HG03039 (cell line): ENCODE results near the gene B4GALNT4.
"Not testable (repeated sequence)": the region's sequence is repeated elsewhere in the genome, so short reads cannot be mapped to it uniquely, and the experiment has no call there.

Experiments used
- ATAC-seq: cut with Tn5 transposase; IDR thresholded peaks from one replicate; pipeline ENCODE4 v1.9.1; 2021; ENCODE audit warnings: mild to moderate bottlenecking, moderate library complexity; ENCODE audit not compliant: unreplicated experiment

The B4GALNT4 gene

GRCh38 chr11:391117-392017 is 22.1 kb downstream of the B4GALNT4 start:
- ATAC-seq = no peak

- ATAC-seq = no peak
These were observed 22.9 kb downstream of the B4GALNT4 start for GRCh38 chr11:392102-392777.

- no peak for ATAC-seq
These were observed 24.1 kb downstream of the B4GALNT4 start for GRCh38 chr11:393219-394033.

- no peak for ATAC-seq
These were observed 24.9 kb downstream of the B4GALNT4 start, which contains the start of gene PKP3 for GRCh38 chr11:394034-394857. TSS of gene PKP3 (plus strand) at chr11:394209. CDS start at chr11:394293, 84 bp downstream.

- ATAC-seq = no peak
These were observed 25.8 kb downstream of the B4GALNT4 start for GRCh38 chr11:394858-395655.

GRCh38 chr11:395866-396265 is 26.6 kb downstream of the B4GALNT4 start:
- ATAC-seq = no peak

GRCh38 chr11:396511-396947 is 27.2 kb downstream of the B4GALNT4 start:
- ATAC-seq = no peak

- ATAC-seq = no peak
These were observed 27.7 kb downstream of the B4GALNT4 start for GRCh38 chr11:396948-397548.

GRCh38 chr11:398826-399225 is 29.5 kb downstream of the B4GALNT4 start:
- no peak for ATAC-seq

- no peak for ATAC-seq
These were observed 30.5 kb downstream of the B4GALNT4 start for GRCh38 chr11:399731-400211.

GRCh38 chr11:400241-400689 is 31.0 kb downstream of the B4GALNT4 start:
- ATAC-seq = no peak

- not testable (repeated sequence) for ATAC-seq
These were observed 31.9 kb downstream of the B4GALNT4 start for GRCh38 chr11:401196-401595.

GRCh38 chr11:403021-403760 is 33.9 kb downstream of the B4GALNT4 start:
- no peak for ATAC-seq

GRCh38 chr11:403761-404431 is 34.6 kb downstream of the B4GALNT4 start:
- no peak for ATAC-seq

GRCh38 chr11:404551-405264 is 35.4 kb downstream of the B4GALNT4 start:
- ATAC-seq = no peak

GRCh38 chr11:405323-405953 is 36.1 kb downstream of the B4GALNT4 start:
- no peak for ATAC-seq
